HEK293T (cell line): Measurements from ENCODE around the gene EPHB1.

Experiments
- ARNT ChIP-seq: fragments of 450-650 bp; IDR thresholded peaks from 2 replicates; pipeline ENCODE4 v1.6.1; 2017; ENCODE audit warnings: mild to moderate bottlenecking
- BHLHE40 ChIP-seq: fragments of 450-650 bp; IDR thresholded peaks from 2 replicates; pipeline ENCODE4 v1.6.1; 2016; ENCODE audit warnings: mild to moderate bottlenecking, moderate library complexity, borderline replicate concordance
- CTBP1 ChIP-seq: fragments of 450-650 bp; IDR thresholded peaks from 2 replicates; pipeline ENCODE4 v1.6.1; 2016; ENCODE audit warnings: borderline replicate concordance
- ELF4 ChIP-seq: fragments of 450-650 bp; IDR thresholded peaks from 2 replicates; pipeline ENCODE4 v1.6.1; 2017; ENCODE audit warnings: antibody characterized with exemption
- FOXK2 ChIP-seq: fragments of 450-650 bp; IDR thresholded peaks from 2 replicates; pipeline ENCODE4 v1.6.1; 2016; ENCODE audit warnings: mild to moderate bottlenecking
- FOXM1 ChIP-seq: fragments of 450-650 bp; IDR thresholded peaks from 2 replicates; pipeline ENCODE4 v1.6.1; 2017; ENCODE audit warnings: mild to moderate bottlenecking, borderline replicate concordance
- HDGF ChIP-seq: fragments of 450-650 bp; IDR thresholded peaks from 2 replicates; pipeline ENCODE4 v1.6.1; 2017; ENCODE audit warnings: antibody characterized with exemption, borderline replicate concordance
- L3MBTL2 ChIP-seq: fragments of 450-650 bp; conservative IDR thresholded peaks from 2 replicates; pipeline ENCODE4 v1.6.1; 2016; ENCODE audit warnings: mild to moderate bottlenecking
- LEF1 ChIP-seq: fragments of 450-650 bp; IDR thresholded peaks from 2 replicates; pipeline ENCODE4 v1.6.1; 2017; ENCODE audit warnings: mild to moderate bottlenecking, borderline replicate concordance
- PKNOX1 ChIP-seq: fragments of 450-650 bp; IDR thresholded peaks from 2 replicates; pipeline ENCODE4 v1.6.1; 2016
- SP1 ChIP-seq: fragments of 450-650 bp; IDR thresholded peaks from 2 replicates; pipeline ENCODE4 v1.6.1; 2017
- SUZ12 ChIP-seq: fragments of 450-650 bp; IDR thresholded peaks from 2 replicates; pipeline ENCODE4 v1.6.1; 2016; ENCODE audit warnings: mild to moderate bottlenecking
- TARDBP ChIP-seq: fragments of 450-650 bp; IDR thresholded peaks from 2 replicates; pipeline ENCODE4 v1.6.1; 2016
- ZNF384 ChIP-seq: fragments of 450-650 bp; IDR thresholded peaks from 2 replicates; pipeline ENCODE4 v1.6.1; 2016

GRCh38 chr3:134775831-134776230, 19.2 kb upstream of the EPHB1 start:
- no peak for TF ChIP-seq ELF4
- TF ChIP-seq SUZ12: no peak
- TF ChIP-seq FOXM1: no peak
- TF ChIP-seq ARNT: no peak
- no peak for TF ChIP-seq TARDBP
- no peak for TF ChIP-seq HDGF
- TF ChIP-seq BHLHE40: no peak
- TF ChIP-seq ZNF384: no peak
- no peak for TF ChIP-seq SP1
- no peak for TF ChIP-seq CTBP1
- no peak for TF ChIP-seq L3MBTL2
- TF ChIP-seq PKNOX1: no peak
- TF ChIP-seq FOXK2: no peak
- no peak for TF ChIP-seq LEF1
